SH-SY5Y (cell line): ENCODE data around the gene BCL7B.

Experiments used
- GATA2 ChIP-seq: IDR thresholded peaks from 2 replicates; pipeline ENCODE4 v1.6.1; 2011; ENCODE audit warnings: mild to moderate bottlenecking, low read depth, low read length
- GATA3 ChIP-seq: IDR thresholded peaks from 2 replicates; pipeline ENCODE4 v1.6.1; 2011; ENCODE audit warnings: low read depth, mild to moderate bottlenecking, low read length, moderate library complexity

Gene BCL7B

GRCh38 chr7:73582664-73583202 is 25.2 kb upstream of the BCL7B start:
- TF ChIP-seq GATA3 (no peak), GATA2 (no peak)

GRCh38 chr7:73578342-73579128 is 21.0 kb upstream of the BCL7B start, which contains the start of gene TBL2:
TBL2 (minus strand) TSS chr7:73578579; CDS start chr7:73578549, 30 bp downstream.
- TF ChIP-seq GATA3, result no peak
- TF ChIP-seq GATA2, result no peak

GRCh38 chr7:73577627-73578341 is 20.3 kb upstream of the BCL7B start:
- no peak for TF ChIP-seq GATA3
- TF ChIP-seq GATA2, result no peak

GRCh38 chr7:73573791-73574190 is 16.3 kb upstream of the BCL7B start:
- TF ChIP-seq GATA3 (no peak), GATA2 (no peak)

- TF ChIP-seq GATA2, result no peak
These were observed 15.8 kb upstream of the BCL7B start for GRCh38 chr7:73573276-73573675.

- TF ChIP-seq GATA2, result no peak
- no peak for TF ChIP-seq GATA3
These were observed 15.3 kb upstream of the BCL7B start for GRCh38 chr7:73572767-73573186.

GRCh38 chr7:73570977-73571376 is 13.5 kb upstream of the BCL7B start:
- no peak for TF ChIP-seq GATA2
- no peak for TF ChIP-seq GATA3

- TF ChIP-seq GATA2 (no peak), GATA3 (no peak)
These were observed 13.0 kb upstream of the BCL7B start for GRCh38 chr7:73570521-73570920.

GRCh38 chr7:73569042-73569608 is 11.6 kb upstream of the BCL7B start:
- TF ChIP-seq GATA2, result no peak
- no peak for TF ChIP-seq GATA3

- TF ChIP-seq GATA3, result no peak
- TF ChIP-seq GATA2, result no peak
These were observed 10.6 kb upstream of the BCL7B start for GRCh38 chr7:73567846-73568685.

- TF ChIP-seq GATA3 (no peak), GATA2 (no peak)
These were observed 9.7 kb upstream of the BCL7B start for GRCh38 chr7:73567140-73567539.

GRCh38 chr7:73565675-73566340 is 8.3 kb upstream of the BCL7B start:
- TF ChIP-seq GATA2, result no peak
- no peak for TF ChIP-seq GATA3
